SK-N-SH (cell line): ENCODE measurements around the gene NEU3. TPM values are rescaled to one million over a fixed set of nuclear protein-coding genes. Genes with fewer than 3 reads are reported as not detected.

Source experiments
- CTCF ChIA-PET: fragments of 300-600, 350-600 bp; formaldehyde crosslinking; extraction: SDS; loops from one replicate; lab custom pipeline; 2021; lab: Yijun Ruan, JAX
- POLR2A ChIA-PET: fragments of 350-600 bp; sonication (Branson Sonifier 250); formaldehyde crosslinking; extraction: SDS; loops from one replicate; lab custom pipeline; 2020; ENCODE audit warnings: antibody characterized with exemption, inconsistent platforms; lab: Yijun Ruan, JAX
- DNase-seq: peaks from one replicate; pipeline ENCODE4 v3.0.0; 2012
- H2AFZ ChIP-seq: fragments of 200-600 bp; sonication (generic); 2 replicates; pipeline ENCODE4 v1.8.1; 2016; ENCODE audit warnings: antibody characterized with exemption, mild to moderate bottlenecking, low read depth
- H3F3A ChIP-seq: fragments of 200-600 bp; sonication (generic); replicated peaks from 2 replicates; pipeline ENCODE3; 2016; ENCODE audit warnings: antibody characterized with exemption, mild to moderate bottlenecking; ENCODE audit not compliant: insufficient read depth
- H3K27ac ChIP-seq, 2 experiments: fragments of 200-500 bp in 1 of 2; fragments of 200-600 bp in 1 of 2; sonication (Bioruptor generic) in 1 of 2; sonication (generic), shearing (Covaris generic) in 1 of 2; 2 replicates each; pipeline versions ENCODE4 v1.5.1 to v1.6.1; 2014 to 2016; ENCODE audit warnings: low read depth in 2 of 2, inconsistent platforms in 1 of 2, low read length in 1 of 2, mild to moderate bottlenecking in 1 of 2, mixed read lengths in 1 of 2
- H3K27me3 ChIP-seq: fragments of 200-600 bp; sonication (generic), shearing (Covaris generic); 2 replicates; pipeline ENCODE4 v1.6.1; 2016; ENCODE audit warnings: mixed run types; ENCODE audit not compliant: insufficient read depth
- H3K36me3 ChIP-seq, 2 experiments: fragments of 200-500 bp in 1 of 2; fragments of 200-600 bp in 1 of 2; sonication (Bioruptor generic) in 1 of 2; sonication (generic) in 1 of 2; replicated peaks in 1 of 2; 2 replicates each; pipeline versions ENCODE3 to v1.5.1; 2014 to 2016; ENCODE audit warnings: low read length in 1 of 2, mild to moderate bottlenecking in 1 of 2; ENCODE audit not compliant: insufficient read depth in 2 of 2, control insufficient read depth in 1 of 2
- H3K4me1 ChIP-seq, 2 experiments: fragments of 200-500 bp in 1 of 2; fragments of 200-600 bp in 1 of 2; sonication (Bioruptor generic) in 1 of 2; sonication (generic), shearing (Covaris generic) in 1 of 2; 2 replicates each; pipeline versions ENCODE4 v1.5.1 to v1.6.1; 2014 to 2016; ENCODE audit warnings: low read depth in 1 of 2, low read length in 1 of 2, mixed run types in 1 of 2; ENCODE audit not compliant: insufficient read depth in 2 of 2, control insufficient read depth in 1 of 2
- H3K4me2 ChIP-seq: fragments of 200-600 bp; sonication (generic), shearing (Covaris generic); 2 replicates; pipeline ENCODE4 v1.6.1; 2017; ENCODE audit warnings: mixed run types
- H3K4me3 ChIP-seq, 2 experiments: fragments of 200-500 bp in 1 of 2; fragments of 200-600 bp in 1 of 2; sonication (Bioruptor generic) in 1 of 2; sonication (generic), shearing (Covaris generic) in 1 of 2; 2 replicates each; pipeline versions ENCODE4 v1.5.1 to v1.8.1; 2014 to 2016; ENCODE audit warnings: low read depth in 2 of 2, inconsistent platforms in 1 of 2, low read length in 1 of 2, mild to moderate bottlenecking in 1 of 2, mixed read lengths in 1 of 2, moderate library complexity in 1 of 2
- H3K79me2 ChIP-seq: fragments of 200-600 bp; sonication (generic); 2 replicates; pipeline ENCODE4 v1.8.1; 2017; ENCODE audit warnings: mild to moderate bottlenecking; ENCODE audit not compliant: insufficient read depth
- H3K9ac ChIP-seq: fragments of 200-600 bp; sonication (generic); 2 replicates; pipeline ENCODE4 v1.6.1; 2017; ENCODE audit warnings: mixed run types
- H3K9me2 ChIP-seq: fragments of 200-600 bp; sonication (generic); 2 replicates; pipeline ENCODE4 v1.6.1; 2017; ENCODE audit warnings: mixed run types
- H3K9me3 ChIP-seq: fragments of 200-600 bp; sonication (generic); 2 replicates; pipeline ENCODE4 v1.6.1; 2017; ENCODE audit warnings: mixed run types, mild to moderate bottlenecking, moderate library complexity
- H4K20me1 ChIP-seq: fragments of 200-600 bp; sonication (generic); 2 replicates; pipeline ENCODE4 v1.6.1; 2017; ENCODE audit warnings: mild to moderate bottlenecking, mixed run types; ENCODE audit not compliant: insufficient read depth
- ELF1 ChIP-seq: IDR thresholded peaks from 2 replicates; pipeline ENCODE4 v1.4.0; 2012
- EP300 ChIP-seq, 2 experiments: IDR thresholded peaks; 2 replicates each; pipeline versions ENCODE4 v1.4.0 to v1.6.1; 2012; ENCODE audit warnings: borderline replicate concordance in 1 of 2, low read depth in 1 of 2, low read length in 1 of 2
- EZH2phosphoT487 ChIP-seq: fragments of 200-600 bp; sonication (generic); IDR thresholded peaks from 2 replicates; pipeline ENCODE4 v1.6.1; 2017; ENCODE audit warnings: low read depth, mixed run types, mild to moderate bottlenecking, antibody characterized with exemption, moderate library complexity, borderline replicate concordance
- GABPA ChIP-seq: IDR thresholded peaks from 2 replicates; pipeline ENCODE4 v1.4.0; 2012; ENCODE audit warnings: low read depth, mild to moderate bottlenecking
- GATA2 ChIP-seq: sonication (generic); formaldehyde crosslinking; IDR thresholded peaks from 2 replicates; pipeline ENCODE4 v1.5.0; 2020; ENCODE audit warnings: mild to moderate bottlenecking, missing genetic modification reagents
- MEF2A ChIP-seq: IDR thresholded peaks from 2 replicates; pipeline ENCODE4 v1.4.0; 2012; ENCODE audit warnings: low read depth, borderline replicate concordance
- NRF1 ChIP-seq: IDR thresholded peaks from 2 replicates; pipeline ENCODE4 v1.6.1; 2012; ENCODE audit warnings: low read depth, mild to moderate bottlenecking, low read length
- POLR2AphosphoS5 ChIP-seq: IDR thresholded peaks from 2 replicates; pipeline ENCODE4 v1.6.1; 2012; ENCODE audit warnings: low read depth, low read length
- RAD21 ChIP-seq: IDR thresholded peaks from 2 replicates; pipeline ENCODE4 v1.6.1; 2012; ENCODE audit warnings: mild to moderate bottlenecking, low read length
- RFX5 ChIP-seq: IDR thresholded peaks from 2 replicates; pipeline ENCODE4 v1.6.1; 2012; ENCODE audit warnings: mild to moderate bottlenecking, improper control_type of control experiment, low read length
- RXRA ChIP-seq: IDR thresholded peaks from 2 replicates; pipeline ENCODE4 v1.4.0; 2012; ENCODE audit warnings: low read depth, mild to moderate bottlenecking, borderline replicate concordance
- TAF1 ChIP-seq: IDR thresholded peaks from 2 replicates; pipeline ENCODE4 v1.6.1; 2012; ENCODE audit warnings: low read depth, mild to moderate bottlenecking, low read length, moderate library complexity, borderline replicate concordance
- TEAD4 ChIP-seq: IDR thresholded peaks from 2 replicates; pipeline ENCODE4 v1.4.0; 2012; ENCODE audit warnings: mild to moderate bottlenecking, borderline replicate concordance; ENCODE audit not compliant: insufficient read depth
- YY1 ChIP-seq: IDR thresholded peaks from 2 replicates; pipeline ENCODE4 v1.4.0; 2012; ENCODE audit warnings: low read depth, mild to moderate bottlenecking
- WGBS: methylation state at CpG from one replicate; pipeline ENCODE4 v1.1.6; 2017; ENCODE audit warnings: low lambda C conversion rate; 5-methylcytosine and 5-hydroxymethylcytosine counted together
- polyA plus RNA-seq, 3 experiments: library from polyadenylated mRNA; depleted of rRNA; stranded (reverse); fragments of >200 nt; gene quantifications; 2 replicates each; pipeline ENCODE4 v1.2.3, GENCODE V29; 2012
- TF ChIP-seq, protein P1 (sequence below): IDR thresholded peaks from 2 replicates; pipeline ENCODE4; 2012
- TF ChIP-seq, protein P2 (sequence below): IDR thresholded peaks from 2 replicates; pipeline ENCODE4 v1.4.0; 2012; ENCODE audit warnings: low read depth, borderline replicate concordance
- TF ChIP-seq, protein P3 (sequence below): fragments of 150-350 bp; IDR thresholded peaks from 2 replicates; pipeline ENCODE4 v1.6.1; 2016; ENCODE audit warnings: mild to moderate bottlenecking, low read depth, low read length

Gene NEU3
- polyA plus RNA-seq, 1 of the 3 experiments (the other 2 are of a cell fraction): 5.7 TPM

DNA sequence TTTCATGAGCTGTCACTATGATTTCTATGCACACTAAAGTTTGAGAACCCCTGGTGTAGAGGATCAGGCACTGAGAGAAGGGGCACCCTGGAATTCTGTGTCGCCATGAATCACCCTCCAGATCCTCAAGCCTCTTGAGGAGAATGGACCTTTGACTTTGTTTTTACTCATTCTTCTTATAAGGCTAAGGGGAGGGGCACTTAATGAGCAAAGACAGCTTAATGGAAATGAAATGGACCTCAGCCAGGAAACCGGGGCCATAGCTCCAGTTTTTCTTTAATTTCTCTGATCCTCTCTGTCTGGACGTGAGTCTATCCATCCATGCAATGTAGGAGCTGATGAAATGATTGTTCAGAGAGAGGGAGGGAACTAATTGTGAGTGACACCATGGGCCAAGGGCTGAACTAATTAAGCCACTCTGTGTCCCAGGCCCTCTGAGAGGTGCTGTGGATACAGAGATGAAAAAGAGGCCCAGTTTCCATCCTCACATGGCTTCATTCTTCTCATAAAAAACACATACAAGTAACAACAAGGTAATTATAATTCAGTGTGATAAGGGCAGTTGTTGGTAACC is 75.1 kb downstream of the NEU3 start:
- Histone ChIP-seq H4K20me1 (no peaks in the 10 kb centered on the region), H3K79me2 (no peaks in the 10 kb centered on the region), H3K9ac (no peak overlapping the region), H3F3A (no peaks in the 10 kb centered on the region), H3K4me3 (no peak overlapping the region), H3K9me2 (no peaks in the 10 kb centered on the region), H3K9me3 (no peaks in the 10 kb centered on the region), H3K27ac (no peak overlapping the region), H3K4me2 (no peak overlapping the region), H2AFZ (no peak overlapping the region), H3K36me3 (no peaks in the 10 kb centered on the region), H3K4me1 (peaks cover 0 to 2% of the 10 kb centered on the region in 2 experiments; a peak in 1 of 4 replicates), H3K27me3 (no peaks in the 10 kb centered on the region)
- POLR2A ChIA-PET: interaction anchor here (0.6 kb wide), 1 partner anchor 77 kb away, joined by 3 read pairs; no protein-coding TSS in a partner anchor
- WGBS: 30% methylated on average over 3 of the region's 3 CpGs
- TF ChIP-seq ELF1 (no peak), GATA2 (CRISPR knock-in tag) (no peak), RAD21 (no peak), RXRA (no peak), RFX5 (no peak), TEAD4 (no peak), EP300 (IDR thresholded peaks at IDR 0.05; ENCODE audit: borderline replicate concordance in 1 of 2, low read depth in 1 of 2, low read length in 1 of 2) (no peak)
- TF ChIP-seq, protein P1, sequence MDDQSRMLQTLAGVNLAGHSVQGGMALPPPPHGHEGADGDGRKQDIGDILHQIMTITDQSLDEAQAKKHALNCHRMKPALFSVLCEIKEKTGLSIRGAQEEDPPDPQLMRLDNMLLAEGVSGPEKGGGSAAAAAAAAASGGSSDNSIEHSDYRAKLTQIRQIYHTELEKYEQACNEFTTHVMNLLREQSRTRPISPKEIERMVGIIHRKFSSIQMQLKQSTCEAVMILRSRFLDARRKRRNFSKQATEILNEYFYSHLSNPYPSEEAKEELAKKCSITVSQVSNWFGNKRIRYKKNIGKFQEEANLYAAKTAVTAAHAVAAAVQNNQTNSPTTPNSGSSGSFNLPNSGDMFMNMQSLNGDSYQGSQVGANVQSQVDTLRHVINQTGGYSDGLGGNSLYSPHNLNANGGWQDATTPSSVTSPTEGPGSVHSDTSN: no peak
- TF ChIP-seq, protein P2, sequence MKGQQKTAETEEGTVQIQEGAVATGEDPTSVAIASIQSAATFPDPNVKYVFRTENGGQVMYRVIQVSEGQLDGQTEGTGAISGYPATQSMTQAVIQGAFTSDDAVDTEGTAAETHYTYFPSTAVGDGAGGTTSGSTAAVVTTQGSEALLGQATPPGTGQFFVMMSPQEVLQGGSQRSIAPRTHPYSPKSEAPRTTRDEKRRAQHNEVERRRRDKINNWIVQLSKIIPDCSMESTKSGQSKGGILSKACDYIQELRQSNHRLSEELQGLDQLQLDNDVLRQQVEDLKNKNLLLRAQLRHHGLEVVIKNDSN: no peak
- CTCF ChIA-PET: interaction anchor here (0.7 to 3.6 kb wide), 6 partner anchors 21 to 185 kb away, joined by 3 to 11 read pairs (median 4); no protein-coding TSS in a partner anchor
- DNase-seq: no peak

DNA sequence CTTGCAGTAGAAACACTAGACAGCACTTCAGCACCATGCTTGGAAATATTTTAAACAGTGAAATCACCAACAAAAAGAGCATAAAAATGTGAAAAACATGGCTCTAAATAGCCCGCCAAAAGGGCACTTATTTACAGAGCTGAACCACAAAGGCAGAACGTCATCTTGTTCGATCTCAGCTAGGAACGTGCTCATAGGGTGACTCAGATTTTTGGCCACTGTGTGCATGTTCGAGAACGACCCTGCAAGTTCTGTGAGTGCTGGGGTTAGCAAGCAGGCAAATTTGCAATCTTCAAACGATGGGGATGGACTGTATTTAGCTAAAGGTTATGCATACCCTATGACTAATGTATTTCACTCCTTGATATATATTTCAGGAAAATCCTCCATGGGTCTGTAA is 77.3 kb downstream of the NEU3 start:
- TF ChIP-seq, protein P3, sequence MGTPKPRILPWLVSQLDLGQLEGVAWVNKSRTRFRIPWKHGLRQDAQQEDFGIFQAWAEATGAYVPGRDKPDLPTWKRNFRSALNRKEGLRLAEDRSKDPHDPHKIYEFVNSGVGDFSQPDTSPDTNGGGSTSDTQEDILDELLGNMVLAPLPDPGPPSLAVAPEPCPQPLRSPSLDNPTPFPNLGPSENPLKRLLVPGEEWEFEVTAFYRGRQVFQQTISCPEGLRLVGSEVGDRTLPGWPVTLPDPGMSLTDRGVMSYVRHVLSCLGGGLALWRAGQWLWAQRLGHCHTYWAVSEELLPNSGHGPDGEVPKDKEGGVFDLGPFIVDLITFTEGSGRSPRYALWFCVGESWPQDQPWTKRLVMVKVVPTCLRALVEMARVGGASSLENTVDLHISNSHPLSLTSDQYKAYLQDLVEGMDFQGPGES: no peak
- TF ChIP-seq TEAD4 (no peak), EZH2phosphoT487 (no peak), MEF2A (no peak), YY1 (no peak), GABPA (no peak), RFX5 (no peak), NRF1 (no peak), RXRA (no peak), EP300 (IDR thresholded peaks at IDR 0.05; ENCODE audit: borderline replicate concordance in 1 of 2, low read depth in 1 of 2, low read length in 1 of 2) (no peak), TAF1 (no peak), POLR2AphosphoS5 (no peak)
- Histone ChIP-seq H3K79me2 (no peaks in the 10 kb centered on the region), H3K9ac (no peak overlapping the region), H3K4me2 (no peak overlapping the region), H3K9me2 (no peaks in the 10 kb centered on the region), H3K4me1 (peaks cover 0 to 2% of the 10 kb centered on the region in 2 experiments; a peak in 1 of 4 replicates), H3F3A (no peaks in the 10 kb centered on the region), H3K27me3 (no peaks in the 10 kb centered on the region), H3K27ac (no peak overlapping the region), H4K20me1 (no peaks in the 10 kb centered on the region), H2AFZ (no peak overlapping the region), H3K9me3 (no peaks in the 10 kb centered on the region), H3K36me3 (no peaks in the 10 kb centered on the region), H3K4me3 (no peak overlapping the region)
- no peak for DNase-seq
- 44% methylated on average over 7 of the region's 7 CpGs for WGBS
- ChIA-PET POLR2A (interaction anchor here (0.5 kb wide), 1 partner anchor 215 kb away, joined by 3 read pairs; no protein-coding TSS in a partner anchor), CTCF (interaction anchor here (3.6 kb wide), 1 partner anchor 43 kb away, joined by 11 read pairs; no protein-coding TSS in a partner anchor)
